Body of pancreas (tissue), 4 donors: ENCODE data around the gene STPG3.
A peak's percentile ranks its signal among the peaks of the same experiment; 100 is the strongest.

Source experiments
- POLR2A ChIP-seq, 3 donors: fragments of 450-650 bp; IDR thresholded peaks; one replicate each; pipeline ENCODE4 v1.6.1; 2016; ENCODE audit warnings: antibody characterized with exemption in 3 of 3, mild to moderate bottlenecking in 2 of 3
- TF ChIP-seq, protein P1 (sequence below), 7 experiments: fragments of 450-650 bp in 4 of 7; fragments of 200-600 bp in 3 of 7; sonication (generic) in 3 of 7; IDR thresholded peaks; one replicate each; pipeline ENCODE4 v1.5.1; 2016 to 2019; ENCODE audit warnings: antibody characterized with exemption in 7 of 7

GRCh38 chr9:137237759-137238726 lies 13.0 kb upstream of the STPG3 start:
- TF ChIP-seq, protein P1, sequence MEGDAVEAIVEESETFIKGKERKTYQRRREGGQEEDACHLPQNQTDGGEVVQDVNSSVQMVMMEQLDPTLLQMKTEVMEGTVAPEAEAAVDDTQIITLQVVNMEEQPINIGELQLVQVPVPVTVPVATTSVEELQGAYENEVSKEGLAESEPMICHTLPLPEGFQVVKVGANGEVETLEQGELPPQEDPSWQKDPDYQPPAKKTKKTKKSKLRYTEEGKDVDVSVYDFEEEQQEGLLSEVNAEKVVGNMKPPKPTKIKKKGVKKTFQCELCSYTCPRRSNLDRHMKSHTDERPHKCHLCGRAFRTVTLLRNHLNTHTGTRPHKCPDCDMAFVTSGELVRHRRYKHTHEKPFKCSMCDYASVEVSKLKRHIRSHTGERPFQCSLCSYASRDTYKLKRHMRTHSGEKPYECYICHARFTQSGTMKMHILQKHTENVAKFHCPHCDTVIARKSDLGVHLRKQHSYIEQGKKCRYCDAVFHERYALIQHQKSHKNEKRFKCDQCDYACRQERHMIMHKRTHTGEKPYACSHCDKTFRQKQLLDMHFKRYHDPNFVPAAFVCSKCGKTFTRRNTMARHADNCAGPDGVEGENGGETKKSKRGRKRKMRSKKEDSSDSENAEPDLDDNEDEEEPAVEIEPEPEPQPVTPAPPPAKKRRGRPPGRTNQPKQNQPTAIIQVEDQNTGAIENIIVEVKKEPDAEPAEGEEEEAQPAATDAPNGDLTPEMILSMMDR (IDR thresholded peaks at IDR 0.05), result no peak
- peak in 1 of 3 donors; percentile 7 for TF ChIP-seq POLR2A (IDR thresholded peaks at IDR 0.05)
